HEK293 (cell line): ENCODE measurements around the gene OBP2B.

ENCODE experiments used
- CTCF ChIA-PET: fragments of 350-600 bp; formaldehyde crosslinking; extraction: SDS; loops from one replicate; lab custom pipeline; 2021; ENCODE audit warnings: antibody characterized with exemption; lab: Yijun Ruan, JAX
- POLR2A ChIA-PET: fragments of 300-600 bp; formaldehyde crosslinking; extraction: SDS; loops from one replicate; lab custom pipeline; 2020; ENCODE audit warnings: antibody characterized with exemption, inconsistent platforms; lab: Yijun Ruan, JAX
- H3K27ac ChIP-seq: fragments of 200-500 bp; sonication (Bioruptor generic); 2 replicates; pipeline ENCODE4 v1.5.1; 2014; ENCODE audit warnings: low read depth, low read length, control low read depth, inconsistent platforms; ENCODE audit errors: extremely low read depth
- H3K36me3 ChIP-seq, 2 experiments: fragments of 200-500 bp in 1 of 2; sonication (Bioruptor generic) in 1 of 2; 1 replicate in 1 of 2; 2 replicates in 1 of 2; pipeline ENCODE4 v1.5.1; 2014 to 2017; ENCODE audit warnings: inconsistent platforms in 2 of 2, low read length in 2 of 2; ENCODE audit not compliant: control insufficient read depth in 2 of 2, insufficient read depth in 1 of 2
- H3K4me1 ChIP-seq: fragments of 200-500 bp; sonication (Bioruptor generic); 2 replicates; pipeline ENCODE4 v1.5.1; 2014; ENCODE audit warnings: mild to moderate bottlenecking, low read length, inconsistent platforms; ENCODE audit not compliant: control insufficient read depth, insufficient read depth
- H3K4me3 ChIP-seq: 2 replicates; pipeline ENCODE4 v1.5.1; 2011; ENCODE audit warnings: low read depth, mild to moderate bottlenecking, control low read depth, low read length, moderate library complexity
- H3K9me3 ChIP-seq: fragments of 200-500 bp; sonication (Bioruptor generic); 2 replicates; pipeline ENCODE4 v1.5.1; 2014; ENCODE audit warnings: low read depth, low read length, inconsistent platforms; ENCODE audit not compliant: control insufficient read depth, insufficient read depth
- BCL11B ChIP-seq: fragments of 450-650 bp; formaldehyde crosslinking; IDR thresholded peaks from 2 replicates; pipeline ENCODE4 v1.5.1; 2016; ENCODE audit warnings: low read depth, missing biosample characterization, missing genetic modification characterization
- GLI4 ChIP-seq: fragments of 450-650 bp; formaldehyde crosslinking; IDR thresholded peaks from 2 replicates; pipeline ENCODE4 v1.5.1; 2016; ENCODE audit warnings: missing biosample characterization, missing genetic modification characterization
- PRDM2 ChIP-seq: fragments of 450-650 bp; formaldehyde crosslinking; IDR thresholded peaks from 2 replicates; pipeline ENCODE4 v1.5.1; 2016; ENCODE audit warnings: missing biosample characterization, missing genetic modification characterization, borderline replicate concordance
- SETDB1 ChIP-seq: IDR thresholded peaks from one replicate; pipeline ENCODE4 v1.6.1; 2017; ENCODE audit warnings: mild to moderate bottlenecking, low read length, moderate library complexity, mixed read lengths; ENCODE audit not compliant: insufficient read length
- TRIM28 ChIP-seq: IDR thresholded peaks from 2 replicates; pipeline ENCODE4 v1.6.1; 2011; ENCODE audit warnings: low read length, control low read depth, borderline replicate concordance
- ZEB2 ChIP-seq: fragments of 450-650 bp; formaldehyde crosslinking; IDR thresholded peaks from 2 replicates; pipeline ENCODE4 v1.5.1; 2016; ENCODE audit warnings: missing biosample characterization, missing genetic modification characterization
- ZNF10 ChIP-seq: fragments of 450-650 bp; formaldehyde crosslinking; IDR thresholded peaks from 2 replicates; pipeline ENCODE4 v1.5.1; 2017; ENCODE audit warnings: missing biosample characterization, missing genetic modification characterization
- ZNF184 ChIP-seq: fragments of 450-650 bp; IDR thresholded peaks from 2 replicates; pipeline ENCODE4 v1.5.1; 2018; ENCODE audit warnings: missing biosample characterization, mild to moderate bottlenecking, missing genetic modification characterization
- ZNF19 ChIP-seq: fragments of 450-650 bp; formaldehyde crosslinking; IDR thresholded peaks from 2 replicates; pipeline ENCODE4; 2016; ENCODE audit warnings: missing biosample characterization, missing genetic modification characterization, low read depth
- ZNF221 ChIP-seq: fragments of 450-650 bp; formaldehyde crosslinking; IDR thresholded peaks from 2 replicates; pipeline ENCODE4 v1.5.1; 2017; ENCODE audit warnings: missing biosample characterization, missing genetic modification characterization, borderline replicate concordance
- ZNF24 ChIP-seq: fragments of 450-650 bp; formaldehyde crosslinking; IDR thresholded peaks from 2 replicates; pipeline ENCODE4 v1.5.1; 2016; ENCODE audit warnings: missing biosample characterization, missing genetic modification characterization
- ZNF513 ChIP-seq: fragments of 450-650 bp; IDR thresholded peaks from 2 replicates; pipeline ENCODE4 v1.5.1; 2018; ENCODE audit warnings: missing biosample characterization, missing genetic modification characterization
- ZNF561 ChIP-seq: fragments of 450-650 bp; IDR thresholded peaks from 2 replicates; pipeline ENCODE4 v1.5.1; 2018; ENCODE audit warnings: missing biosample characterization, missing genetic modification characterization, borderline replicate concordance
- ZNF670 ChIP-seq: fragments of 450-650 bp; formaldehyde crosslinking; IDR thresholded peaks from 2 replicates; pipeline ENCODE4 v1.5.1; 2016; ENCODE audit warnings: missing biosample characterization, missing genetic modification characterization, low read depth
- ZSCAN16 ChIP-seq: fragments of 450-650 bp; formaldehyde crosslinking; IDR thresholded peaks from 2 replicates; pipeline ENCODE4 v1.5.1; 2016; ENCODE audit warnings: missing biosample characterization, missing genetic modification characterization
- ZSCAN4 ChIP-seq: fragments of 450-650 bp; formaldehyde crosslinking; IDR thresholded peaks from 2 replicates; pipeline ENCODE4 v1.5.1; 2017; ENCODE audit warnings: missing biosample characterization, missing genetic modification characterization
- TF ChIP-seq, protein P1 (sequence below): fragments of 450-650 bp; formaldehyde crosslinking; IDR thresholded peaks from 2 replicates; pipeline ENCODE4 v1.5.1; 2017; ENCODE audit warnings: missing biosample characterization, missing genetic modification characterization
- TF ChIP-seq, protein P2 (sequence below): fragments of 450-650 bp; formaldehyde crosslinking; IDR thresholded peaks from 2 replicates; pipeline ENCODE4 v1.5.1; 2016; ENCODE audit warnings: missing biosample characterization, missing genetic modification characterization

The OBP2B gene

GRCh38 chr9:133199648-133200321, 9.3 kb downstream of the OBP2B start (continued):
- TF ChIP-seq ZNF19 (tag by site-specific recombination), result no peak
- no peak for TF ChIP-seq ZNF513 (tag by site-specific recombination)

DNA sequence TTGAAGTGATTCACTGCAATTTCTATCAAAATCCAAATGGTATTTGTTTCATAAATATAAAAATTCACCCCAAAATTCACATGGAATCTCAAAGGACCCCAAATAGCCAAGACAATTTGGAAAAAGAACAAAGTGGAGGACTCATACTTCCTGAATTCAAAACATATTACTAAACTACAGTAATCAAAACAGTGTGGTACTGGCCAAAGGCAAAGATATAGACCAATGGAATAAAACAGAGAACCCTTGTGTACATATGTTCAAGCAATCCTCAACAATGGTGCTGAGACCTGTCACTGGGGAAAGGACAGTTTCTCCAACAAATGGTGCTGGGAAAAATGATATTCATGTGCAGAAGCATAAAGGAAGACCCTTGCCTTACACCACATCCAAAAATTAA, 14.0 kb downstream of the OBP2B start:
- no peak overlapping the region for H3K27ac ChIP-seq
- ChIA-PET CTCF (interaction anchor here (1.2 kb wide), 1 partner anchor 9 kb away, joined by 8 read pairs; no protein-coding TSS in a partner anchor), POLR2A (interaction anchor here (0.7 to 0.9 kb wide), 2 partner anchors 153 to 931 kb away, joined by 3 read pairs; partner anchors contain the start of genes MED22 and RPL7A)
- no peaks in the 10 kb centered on the region for H3K4me1 ChIP-seq
- H3K9me3 ChIP-seq, result no peaks in the 10 kb centered on the region
- peak; percentile 53 for TF ChIP-seq SETDB1
- no peak for TF ChIP-seq ZNF24
- TF ChIP-seq ZSCAN16 (tag by site-specific recombination), result no peak
- no peak for TF ChIP-seq ZNF221
- no peak for TF ChIP-seq ZSCAN4 (tag by site-specific recombination)
- no peak for TF ChIP-seq ZNF184 (tag by site-specific recombination)
- TF ChIP-seq, protein P1, sequence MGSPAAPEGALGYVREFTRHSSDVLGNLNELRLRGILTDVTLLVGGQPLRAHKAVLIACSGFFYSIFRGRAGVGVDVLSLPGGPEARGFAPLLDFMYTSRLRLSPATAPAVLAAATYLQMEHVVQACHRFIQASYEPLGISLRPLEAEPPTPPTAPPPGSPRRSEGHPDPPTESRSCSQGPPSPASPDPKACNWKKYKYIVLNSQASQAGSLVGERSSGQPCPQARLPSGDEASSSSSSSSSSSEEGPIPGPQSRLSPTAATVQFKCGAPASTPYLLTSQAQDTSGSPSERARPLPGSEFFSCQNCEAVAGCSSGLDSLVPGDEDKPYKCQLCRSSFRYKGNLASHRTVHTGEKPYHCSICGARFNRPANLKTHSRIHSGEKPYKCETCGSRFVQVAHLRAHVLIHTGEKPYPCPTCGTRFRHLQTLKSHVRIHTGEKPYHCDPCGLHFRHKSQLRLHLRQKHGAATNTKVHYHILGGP (tag by site-specific recombination), result no peak
- TF ChIP-seq, protein P2, sequence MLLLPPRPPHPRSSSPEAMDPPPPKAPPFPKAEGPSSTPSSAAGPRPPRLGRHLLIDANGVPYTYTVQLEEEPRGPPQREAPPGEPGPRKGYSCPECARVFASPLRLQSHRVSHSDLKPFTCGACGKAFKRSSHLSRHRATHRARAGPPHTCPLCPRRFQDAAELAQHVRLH (tag by site-specific recombination), result no peak
- peak; percentile 61; the same call in 1 of the 2 replicates for TF ChIP-seq TRIM28
- H3K4me3 ChIP-seq, result no peak overlapping the region
- H3K36me3 ChIP-seq, result no peaks in the 10 kb centered on the region

GRCh38 chr9:133194597-133194996, 14.5 kb downstream of the OBP2B start:
- no peaks in the 10 kb centered on the region for H3K36me3 ChIP-seq
- ChIA-PET CTCF (interaction anchor here (0.5 to 1.2 kb wide), 4 partner anchors 9 to 92 kb away, joined by 3 to 8 read pairs (median 3); no protein-coding TSS in a partner anchor), POLR2A (interaction anchor here (0.9 kb wide), 1 partner anchor 154 kb away, joined by 3 read pairs; the partner anchor contains the start of genes MED22 and RPL7A)
- no peak overlapping the region for H3K4me3 ChIP-seq
- no peak overlapping the region for H3K27ac ChIP-seq
- no peaks in the 10 kb centered on the region for H3K4me1 ChIP-seq
- H3K9me3 ChIP-seq, result no peaks in the 10 kb centered on the region
- TF ChIP-seq ZEB2 (tag by site-specific recombination), result no peak
- TF ChIP-seq ZNF10 (tag by site-specific recombination), result no peak
- TF ChIP-seq ZNF561 (tag by site-specific recombination), result no peak
- TF ChIP-seq GLI4 (tag by site-specific recombination), result no peak
- no peak for TF ChIP-seq BCL11B (tag by site-specific recombination)
- no peak for TF ChIP-seq ZNF670 (tag by site-specific recombination)
- TF ChIP-seq PRDM2 (tag by site-specific recombination), result no peak
- TF ChIP-seq, protein P1 (tag by site-specific recombination), result no peak
